Measurements from ENCODE around the gene RIN3.

RIN3 gene

GRCh38 chr14:92688434-92689375, 175.1 kb downstream of the RIN3 start:
- DNase-seq (ENCODE audit: low read depth, low spot score), result no peak

GRCh38 chr14:92690171-92691011, 176.8 kb downstream of the RIN3 start:
- DNase-seq (ENCODE audit: low read depth, low spot score), result peak; percentile 76

DNA sequence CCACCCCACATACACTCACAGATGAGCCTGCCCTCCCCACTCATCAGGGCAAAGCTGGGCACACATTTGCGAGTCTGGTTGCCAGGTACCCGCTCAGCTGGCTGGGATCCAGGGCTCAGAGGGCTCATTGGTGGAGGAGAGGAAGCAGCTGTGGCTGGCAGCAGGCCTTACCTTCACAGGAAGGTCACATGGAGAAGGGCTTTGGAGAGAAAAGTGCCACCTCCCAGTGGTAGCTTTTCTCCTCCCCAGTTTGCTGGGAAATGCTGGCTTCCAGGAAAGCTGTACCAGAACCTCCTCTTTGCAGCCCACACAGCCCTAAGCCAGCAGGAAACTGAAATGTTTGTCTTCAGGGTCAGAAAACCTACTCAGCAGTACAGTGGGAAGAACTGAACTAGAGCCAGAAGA, 179.2 kb downstream of the RIN3 start:
- peak; percentile 31 for DNase-seq (ENCODE audit: low read depth, low spot score)

DNA sequence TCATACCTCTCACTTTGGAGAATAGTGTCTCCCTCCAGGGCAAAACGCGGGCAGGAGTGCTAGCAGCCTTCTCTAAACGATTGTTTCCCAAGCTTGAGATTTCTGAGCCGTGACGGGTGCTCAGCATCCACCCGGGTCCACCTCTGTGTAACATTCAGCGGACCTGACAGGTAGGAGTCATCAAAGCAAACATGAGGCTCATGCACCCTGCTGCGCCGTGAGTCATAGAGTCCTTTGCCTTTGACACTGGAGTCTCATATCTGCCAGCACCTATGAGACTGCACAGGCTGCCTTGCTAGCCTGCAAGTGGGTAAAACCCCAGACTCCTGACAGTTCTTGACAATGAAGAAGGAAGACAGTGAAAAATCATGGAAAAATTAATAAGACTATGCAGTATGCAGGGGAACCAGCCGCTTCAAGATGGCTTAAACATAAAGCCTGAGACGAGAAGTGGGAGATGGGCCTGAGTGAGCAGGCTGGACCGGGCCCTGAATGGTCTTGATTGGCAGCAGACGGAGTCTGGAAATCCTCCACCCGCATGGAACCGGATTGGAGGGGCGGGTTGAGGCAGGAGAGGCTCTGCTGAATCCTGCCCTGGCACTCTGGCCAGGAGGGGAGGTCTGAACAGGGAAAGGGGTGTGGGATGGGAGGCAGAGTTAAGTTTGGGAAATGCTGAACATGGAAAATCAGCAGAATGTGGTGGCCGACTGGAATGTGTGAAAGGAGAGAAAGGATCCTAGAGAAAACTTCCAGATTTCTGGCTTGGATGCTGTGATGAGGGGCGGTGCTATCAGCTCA, 180.6 kb downstream of the RIN3 start:
- no peak for DNase-seq (ENCODE audit: low read depth, low spot score)

DNA sequence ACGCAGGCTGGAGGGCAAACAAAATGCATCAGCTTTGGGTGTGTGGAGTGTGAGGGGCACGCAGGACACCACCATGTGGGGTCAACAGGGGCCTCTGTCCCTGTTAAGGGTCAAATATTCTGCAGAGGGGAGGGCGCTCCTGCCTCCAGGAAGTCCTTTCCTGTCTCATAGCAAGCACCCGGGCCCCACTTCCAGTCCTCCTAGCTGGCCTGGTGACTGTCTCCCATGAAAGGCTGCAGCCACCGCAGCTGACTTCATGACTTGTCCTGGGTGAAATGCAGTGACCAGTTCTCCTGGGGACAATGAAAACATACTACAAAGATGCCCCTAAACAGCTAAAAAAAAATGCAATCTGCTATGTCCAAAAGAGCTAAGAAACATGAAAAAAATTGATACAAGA, 181.2 kb downstream of the RIN3 start:
- no peak for DNase-seq (ENCODE audit: low read depth, low spot score)

DNA sequence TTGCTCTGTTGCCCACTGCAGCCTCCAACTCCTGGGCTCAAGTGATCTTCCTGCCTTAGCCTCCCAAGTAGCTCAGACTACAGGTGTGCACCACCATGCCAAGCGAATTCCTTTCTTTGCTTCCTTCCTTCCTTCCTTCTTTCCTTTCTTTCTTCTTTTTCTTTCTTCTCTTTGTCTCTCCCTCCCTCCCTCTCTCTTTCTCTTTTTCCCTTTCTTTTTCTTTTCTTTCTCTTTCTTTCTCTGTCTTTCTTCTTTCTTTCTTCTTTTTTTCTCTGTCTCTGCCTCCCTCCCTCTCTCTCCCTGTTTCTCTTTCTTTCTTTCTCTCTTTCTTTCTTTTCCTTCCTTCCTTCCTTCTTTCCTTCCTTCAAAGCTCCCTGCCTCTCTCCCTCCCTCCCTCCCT, 182.0 kb downstream of the RIN3 start:
- DNase-seq (ENCODE audit: low read depth, low spot score), result no peak

DNA sequence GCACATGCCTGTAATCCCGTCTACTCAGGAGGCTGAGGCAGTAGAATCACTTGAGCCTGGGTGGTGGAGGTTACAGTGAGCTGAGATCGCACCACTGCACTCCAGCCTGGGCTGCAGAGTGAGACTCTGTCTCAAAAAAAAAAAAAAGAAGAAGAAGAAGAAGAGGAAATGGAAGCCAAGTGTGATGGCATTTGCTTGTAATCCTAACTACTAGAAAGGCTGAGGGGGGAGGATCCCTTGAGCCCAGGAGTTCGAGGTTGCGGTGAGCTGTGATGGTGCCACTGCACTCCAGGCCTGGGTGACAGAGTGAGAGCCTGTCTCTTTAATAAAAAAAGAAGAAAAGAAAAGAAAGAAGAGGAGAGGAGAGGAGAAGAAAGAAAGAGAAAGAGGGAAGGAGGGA, 182.8 kb downstream of the RIN3 start:
- DNase-seq (ENCODE audit: low read depth, low spot score), result no peak

- DNase-seq (ENCODE audit: low read depth, low spot score), result no peak
These were observed 184.8 kb downstream of the RIN3 start for GRCh38 chr14:92698393-92698792.

DNA sequence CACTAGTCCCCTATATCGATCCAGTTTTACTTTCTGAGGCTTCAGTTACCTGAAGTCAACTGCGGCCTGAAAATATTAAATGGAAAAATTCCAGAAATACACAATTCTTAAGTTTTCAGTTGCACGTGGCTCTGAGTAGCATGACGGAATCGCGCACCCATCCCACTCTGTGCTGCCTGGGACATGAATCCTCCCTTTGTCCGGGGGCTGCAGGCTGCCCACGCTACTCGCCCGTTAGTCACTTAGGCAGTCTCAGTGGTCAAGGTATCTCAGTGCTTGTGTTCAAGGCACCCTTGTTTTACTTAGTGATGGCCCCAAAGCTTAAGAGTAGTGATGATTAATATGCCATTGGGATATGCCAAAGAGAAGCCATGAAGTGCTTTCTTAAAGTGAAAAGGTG, 188.2 kb downstream of the RIN3 start:
- DNase-seq (ENCODE audit: low read depth, low spot score), result no peak

DNA sequence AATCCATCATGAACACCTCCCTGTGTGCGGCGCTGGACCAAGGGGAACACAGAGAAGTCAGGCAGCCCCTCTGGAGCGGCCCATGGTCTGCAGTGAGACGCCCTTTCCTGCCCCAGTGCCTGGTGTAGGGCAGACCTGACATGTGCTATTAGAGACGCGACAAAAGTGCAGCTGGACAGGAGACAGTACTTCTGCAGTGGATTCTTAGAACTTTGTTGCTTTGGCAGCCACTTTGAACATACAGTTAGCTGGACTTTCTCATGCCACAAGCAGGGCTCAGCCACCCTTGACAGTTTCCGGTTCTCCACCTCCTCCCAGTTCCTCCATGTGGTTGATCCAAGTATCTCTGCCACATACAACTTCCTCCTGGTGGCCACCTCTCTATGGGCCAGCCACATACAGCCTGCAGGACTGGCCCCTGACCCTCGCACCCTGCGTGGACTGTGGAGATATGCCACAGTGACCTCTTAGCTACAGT, 188.9 kb downstream of the RIN3 start:
- DNase-seq (ENCODE audit: low read depth, low spot score), result no peak

- no peak for DNase-seq (ENCODE audit: low read depth, low spot score)
These were observed 189.9 kb downstream of the RIN3 start for GRCh38 chr14:92703516-92703915.

DNA sequence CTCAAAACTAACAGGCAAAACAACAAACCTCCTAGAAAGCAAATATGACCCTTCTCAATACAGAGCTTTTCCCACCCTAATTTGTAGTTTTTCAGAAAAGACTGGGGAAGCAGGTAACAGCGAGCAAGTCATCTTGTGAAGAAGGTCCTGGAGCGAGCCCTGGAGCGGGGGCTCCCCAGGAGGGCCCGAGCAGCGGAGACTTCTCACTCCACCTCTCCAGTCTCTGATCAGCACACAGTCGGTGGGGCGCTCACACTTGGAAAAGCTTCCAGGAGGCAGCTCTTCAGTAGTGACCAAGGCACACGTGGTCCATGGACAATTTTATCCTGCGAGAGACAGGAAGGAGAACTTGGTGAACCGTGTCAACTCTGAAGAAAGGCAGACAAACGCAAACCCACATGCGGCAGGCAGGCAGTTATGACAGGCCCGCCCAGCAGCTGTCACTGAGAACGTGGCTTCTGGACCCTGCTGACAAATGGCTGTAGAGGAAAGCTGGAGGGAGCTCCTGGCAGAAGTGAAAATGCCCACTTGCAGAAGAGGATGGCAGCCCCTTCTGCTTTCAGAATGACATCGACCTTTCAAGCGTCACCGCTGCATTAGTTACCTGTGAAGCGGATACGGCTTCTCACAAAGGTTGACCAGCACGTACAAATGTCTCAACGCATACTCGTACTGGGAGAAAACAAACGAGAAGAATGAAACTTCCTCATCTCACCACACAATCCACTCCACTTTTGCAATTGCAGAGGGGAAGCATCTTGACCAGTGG, 190.6 kb downstream of the RIN3 start:
- DNase-seq (ENCODE audit: low read depth, low spot score), result no peak

GRCh38 chr14:92704821-92705220, 191.2 kb downstream of the RIN3 start:
- no peak for DNase-seq (ENCODE audit: low read depth, low spot score)

GRCh38 chr14:92706386-92706785, 192.8 kb downstream of the RIN3 start:
- DNase-seq (ENCODE audit: low read depth, low spot score), result no peak

DNA sequence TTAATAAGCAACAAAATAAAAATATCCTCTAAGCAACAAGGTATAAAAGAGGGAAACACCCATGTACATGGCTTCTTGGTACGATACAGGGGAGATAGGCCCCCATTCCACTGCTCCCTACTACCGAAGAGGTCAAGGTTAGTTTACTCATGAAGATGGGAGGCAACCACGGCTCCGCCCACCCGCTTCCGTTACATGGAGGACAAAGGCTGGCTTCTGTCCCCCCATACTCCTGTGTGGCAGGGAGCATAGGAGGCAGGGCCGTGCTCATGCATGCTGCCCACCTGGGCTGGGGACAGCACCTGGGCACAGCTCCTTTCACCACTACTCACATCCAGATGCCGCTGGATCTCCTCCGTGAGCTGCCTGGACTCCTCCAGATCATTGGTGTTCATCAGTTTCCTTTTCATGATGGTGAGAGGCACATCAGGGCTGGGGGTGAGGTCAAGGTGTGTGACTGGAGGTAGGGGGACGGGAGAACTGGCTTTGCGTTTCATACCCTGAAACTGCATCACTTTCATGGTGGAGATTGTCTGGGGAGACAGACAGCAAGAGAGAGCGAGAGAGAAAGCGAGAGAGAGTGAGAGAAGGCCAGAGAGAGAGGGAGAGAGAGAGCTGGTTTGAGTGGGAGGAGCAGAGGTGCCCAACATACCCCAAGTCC, 195.9 kb downstream of the RIN3 start:
- no peak for DNase-seq (ENCODE audit: low read depth, low spot score)

- DNase-seq (ENCODE audit: low read depth, low spot score), result no peak
These were observed 196.4 kb downstream of the RIN3 start for GRCh38 chr14:92710001-92710341.

- no peak for DNase-seq (ENCODE audit: low read depth, low spot score)
These were observed 198.5 kb downstream of the RIN3 start for GRCh38 chr14:92711976-92712653.

GRCh38 chr14:92712654-92713051, 199.1 kb downstream of the RIN3 start:
- no peak for DNase-seq (ENCODE audit: low read depth, low spot score)

GRCh38 chr14:92714739-92715307, 201.2 kb downstream of the RIN3 start:
- peak; percentile 70 for DNase-seq (ENCODE audit: low read depth, low spot score)

GRCh38 chr14:92716131-92716530, 202.6 kb downstream of the RIN3 start:
- no peak for DNase-seq (ENCODE audit: low read depth, low spot score)
